Body of pancreas (tissue), 4 donors: Measurements from ENCODE around the gene TTC28.
"Not testable (repeated sequence)": the region's sequence is repeated elsewhere in the genome, so short reads cannot be mapped to it uniquely, and the experiment has no call there.

Experiments used
- CTCF ChIP-seq, 7 experiments: fragments of 450-650 bp in 4 of 7; fragments of 200-600 bp in 3 of 7; sonication (generic) in 3 of 7; IDR thresholded peaks; one replicate each; pipeline ENCODE4 v1.5.1; 2016 to 2019; ENCODE audit warnings: antibody characterized with exemption in 7 of 7
- POLR2A ChIP-seq, 3 donors: fragments of 450-650 bp; IDR thresholded peaks; one replicate each; pipeline ENCODE4 v1.6.1; 2016; ENCODE audit warnings: antibody characterized with exemption in 3 of 3, mild to moderate bottlenecking in 2 of 3

GRCh38 chr22:28566920-28567499 is 112.6 kb downstream of the TTC28 start:
- TF ChIP-seq CTCF, POLR2A (IDR thresholded peaks at IDR 0.05): not testable (repeated sequence)
